H9 (cell line): ENCODE results near the gene EPC2. TPM values are rescaled to one million over a fixed set of nuclear protein-coding genes. Genes with fewer than 3 reads are reported as not detected.

Source experiments
- DNase-seq: peaks from one replicate; pipeline ENCODE4 v3.0.0-alpha.2; 2017
- H2AFZ ChIP-seq: one replicate; pipeline ENCODE4 v1.6.1; 2013; ENCODE audit warnings: mild to moderate bottlenecking, low read length, control low read depth, moderate library complexity
- H2AK5ac ChIP-seq: 2 replicates; pipeline ENCODE4 v1.6.1; 2013; ENCODE audit warnings: low read length, control low read depth, mixed read lengths; ENCODE audit not compliant: insufficient read length
- H2BK120ac ChIP-seq: one replicate; pipeline ENCODE4 v1.6.1; 2013; ENCODE audit warnings: low read depth, mild to moderate bottlenecking, low read length, control low read depth, inconsistent platforms; ENCODE audit not compliant: poor library complexity, severe bottlenecking
- H2BK12ac ChIP-seq: 2 replicates; pipeline ENCODE4 v1.6.1; 2013; ENCODE audit warnings: low read length, control low read depth, mixed read lengths, low read depth; ENCODE audit not compliant: insufficient read length
- H2BK15ac ChIP-seq: 2 replicates; pipeline ENCODE4 v1.6.1; 2013; ENCODE audit warnings: low read depth, low read length, control low read depth
- H2BK20ac ChIP-seq: one replicate; pipeline ENCODE4 v1.6.1; 2013; ENCODE audit warnings: low read depth, mild to moderate bottlenecking, low read length, control low read depth, inconsistent platforms; ENCODE audit not compliant: poor library complexity, severe bottlenecking
- H2BK5ac ChIP-seq: 2 replicates; pipeline ENCODE4 v1.6.1; 2013; ENCODE audit warnings: low read length, control low read depth, mixed read lengths; ENCODE audit not compliant: insufficient read length
- H3K14ac ChIP-seq: 2 replicates; pipeline ENCODE4 v1.6.1; 2013; ENCODE audit warnings: low read length, control low read depth; ENCODE audit not compliant: insufficient read depth
- H3K18ac ChIP-seq: 2 replicates; pipeline ENCODE4 v1.6.1; 2013; ENCODE audit warnings: low read depth, mild to moderate bottlenecking, mixed read lengths, low read length, control low read depth; ENCODE audit not compliant: insufficient read length
- H3K23ac ChIP-seq: 2 replicates; pipeline ENCODE4 v1.6.1; 2013; ENCODE audit warnings: low read length, control low read depth, mixed read lengths, low read depth; ENCODE audit not compliant: insufficient read length
- H3K23me2 ChIP-seq: 2 replicates; pipeline ENCODE4 v1.6.1; 2013; ENCODE audit warnings: low read depth, mild to moderate bottlenecking, mixed read lengths, low read length, control low read depth; ENCODE audit not compliant: insufficient read length, poor library complexity, severe bottlenecking
- H3K27ac ChIP-seq: 2 replicates; pipeline ENCODE4 v1.5.1; 2013; ENCODE audit warnings: low read length, control low read depth, mixed read lengths, low read depth; ENCODE audit not compliant: insufficient read length
- H3K27me3 ChIP-seq: 2 replicates; pipeline ENCODE4 v1.6.1; 2013; ENCODE audit warnings: low read length, control low read depth, inconsistent platforms; ENCODE audit not compliant: insufficient read depth
- H3K4ac ChIP-seq: 2 replicates; pipeline ENCODE4 v1.6.1; 2013; ENCODE audit warnings: low read depth, mild to moderate bottlenecking, control low read depth, inconsistent platforms, low read length, moderate library complexity
- H3K4me1 ChIP-seq: 2 replicates; pipeline ENCODE4 v1.6.1; 2013; ENCODE audit warnings: low read length, control low read depth, inconsistent platforms; ENCODE audit not compliant: insufficient read depth
- H3K4me2 ChIP-seq: 2 replicates; pipeline ENCODE4 v1.6.1; 2013; ENCODE audit warnings: low read length, control low read depth, mixed read lengths; ENCODE audit not compliant: insufficient read length, insufficient read depth
- H3K56ac ChIP-seq: 2 replicates; pipeline ENCODE4 v1.6.1; 2013; ENCODE audit warnings: low read depth, mild to moderate bottlenecking, mixed read lengths, low read length, control low read depth; ENCODE audit not compliant: insufficient read length
- H3K79me1 ChIP-seq: 2 replicates; pipeline ENCODE4 v1.6.1; 2013; ENCODE audit warnings: low read depth, mild to moderate bottlenecking, moderate library complexity, low read length, control low read depth, inconsistent platforms; ENCODE audit not compliant: insufficient read depth, poor library complexity, severe bottlenecking
- H3K79me2 ChIP-seq: 2 replicates; pipeline ENCODE4 v1.6.1; 2013; ENCODE audit warnings: low read length, control low read depth, inconsistent platforms; ENCODE audit not compliant: insufficient read depth
- H3K9ac ChIP-seq: 2 replicates; pipeline ENCODE4 v1.6.1; 2013; ENCODE audit warnings: low read length, control low read depth, mixed read lengths; ENCODE audit not compliant: insufficient read length; ENCODE audit errors: extremely low read depth
- H3K9me3 ChIP-seq: one replicate; pipeline ENCODE4 v1.6.1; 2013; ENCODE audit warnings: low read depth, low read length, inconsistent platforms; ENCODE audit not compliant: control insufficient read depth
- H3T11ph ChIP-seq: one replicate; pipeline ENCODE4 v1.6.1; 2013; ENCODE audit warnings: mild to moderate bottlenecking, low read length, control low read depth, inconsistent platforms
- H4K20me1 ChIP-seq: one replicate; pipeline ENCODE4 v1.6.1; 2013; ENCODE audit not compliant: control insufficient read depth, insufficient read length, insufficient read depth
- H4K5ac ChIP-seq: 2 replicates; pipeline ENCODE4 v1.6.1; 2013; ENCODE audit warnings: low read depth, mild to moderate bottlenecking, mixed read lengths, low read length, control low read depth; ENCODE audit not compliant: insufficient read length
- H4K8ac ChIP-seq: replicated peaks from 2 replicates; pipeline ENCODE4 v1.6.1; 2013; ENCODE audit warnings: low read length, control low read depth, mixed read lengths, low read depth; ENCODE audit not compliant: insufficient read length
- H4K91ac ChIP-seq: 2 replicates; pipeline ENCODE4 v1.6.1; 2013; ENCODE audit warnings: low read depth, mild to moderate bottlenecking, moderate library complexity, mixed read lengths, low read length, control low read depth; ENCODE audit not compliant: insufficient read length
- H3K27ac Mint-ChIP-seq, 3 experiments: 2 replicates in 2 of 3; 3 replicates in 1 of 3; pipeline ENCODE4 v1.8.0; 2020 to 2021; ENCODE audit warnings: mixed read lengths in 3 of 3, mild to moderate bottlenecking in 1 of 3, moderate library complexity in 1 of 3
- H3K27me3 Mint-ChIP-seq: 2 replicates; pipeline ENCODE4 v1.8.0; 2021; ENCODE audit warnings: low read depth, mild to moderate bottlenecking, moderate library complexity, mixed read lengths
- H3K36me3 Mint-ChIP-seq, 3 experiments: 2 replicates in 2 of 3; 3 replicates in 1 of 3; pipeline ENCODE4 v1.8.0; 2020 to 2021; ENCODE audit warnings: low read depth in 3 of 3, mixed read lengths in 3 of 3; ENCODE audit not compliant: insufficient read depth in 1 of 3
- H3K4me1 Mint-ChIP-seq, 2 experiments: 2 replicates each; pipeline ENCODE4 v1.8.0; 2020; ENCODE audit warnings: mixed read lengths in 2 of 2
- H3K4me3 Mint-ChIP-seq, 2 experiments: 2 replicates in 1 of 2; 3 replicates in 1 of 2; pipeline ENCODE4 v1.8.0; 2020 to 2021; ENCODE audit warnings: mild to moderate bottlenecking in 2 of 2, mixed read lengths in 2 of 2, moderate library complexity in 1 of 2
- H3K9me3 Mint-ChIP-seq, 2 experiments: 2 replicates in 1 of 2; 3 replicates in 1 of 2; pipeline ENCODE4 v1.8.0; 2020; ENCODE audit warnings: mild to moderate bottlenecking in 2 of 2, mixed read lengths in 2 of 2, moderate library complexity in 1 of 2
- CTCF ChIP-seq: fragments of 200-600 bp; sonication (generic); conservative IDR thresholded peaks from 3 replicates; pipeline ENCODE4 v1.8.0; 2021; ENCODE audit warnings: antibody characterized with exemption, mild to moderate bottlenecking
- WGBS: extraction: QIAGEN DNeasy Blood & Tissue Kit; methylation state at CpG from one replicate; pipeline ENCODE4 v1.1.7; 2013; ENCODE audit warnings: missing lambda C conversion rate, low lambda C conversion rate, mixed read lengths; ENCODE audit not compliant: insufficient read length; ENCODE audit errors: extremely low coverage; 5-methylcytosine and 5-hydroxymethylcytosine counted together
- total RNA-seq: library from RNA; stranded (reverse); gene quantifications from 2 replicates; pipeline ENCODE4 v1.2.1, GENCODE V29; 2021

EPC2 gene
- total RNA-seq, 1 experiment from 2014 or later = 31.3 TPM

GRCh38 chr2:148719941-148720436, 75.4 kb downstream of the EPC2 start:
- no peak overlapping the region for H3K14ac ChIP-seq
- no peak for TF ChIP-seq CTCF
- no peak for DNase-seq
- H2BK15ac ChIP-seq = no peak overlapping the region
- H3T11ph ChIP-seq = no peak overlapping the region
- no peaks in the 10 kb centered on the region for H3K27me3 ChIP-seq
- H2AFZ ChIP-seq = no peak overlapping the region
- H2BK20ac ChIP-seq = no peak overlapping the region
- H3K9me3 ChIP-seq = no peaks in the 10 kb centered on the region
- H4K5ac ChIP-seq = no peak overlapping the region
- no peak overlapping the region for H3K4me2 ChIP-seq
- H3K56ac ChIP-seq = no peak overlapping the region
- no peak overlapping the region for H4K91ac ChIP-seq
- no peaks in the 10 kb centered on the region; the same call in 1 of the 2 replicates for H3K4me1 ChIP-seq
- no peak overlapping the region for H3K9ac ChIP-seq
- H2BK12ac ChIP-seq = no peak overlapping the region
- H4K20me1 ChIP-seq = no peaks in the 10 kb centered on the region
- no peak overlapping the region for H3K4me3 Mint-ChIP-seq
- no peak overlapping the region for H3K27ac ChIP-seq
- no peak overlapping the region for H3K18ac ChIP-seq
- H3K4ac ChIP-seq = no peak overlapping the region
- H3K27me3 Mint-ChIP-seq = no peaks in the 10 kb centered on the region
- peaks cover 5% of the 10 kb centered on the region for H3K79me1 ChIP-seq
- no peak overlapping the region for H2BK120ac ChIP-seq
- no peak overlapping the region for H4K8ac ChIP-seq
- H2AK5ac ChIP-seq = no peak overlapping the region
- peaks cover 37 to 51% of the 10 kb centered on the region in 2 experiments for H3K4me1 Mint-ChIP-seq
- no peak overlapping the region for H2BK5ac ChIP-seq
- peaks cover 11% of the 10 kb centered on the region; the same call in 1 of the 2 replicates for H3K79me2 ChIP-seq
- H3K23me2 ChIP-seq = no peaks in the 10 kb centered on the region
- no peak overlapping the region for H3K23ac ChIP-seq
- peaks cover 6 to 15% of the 10 kb centered on the region in 2 experiments; a peak in 4 of 5 replicates for H3K9me3 Mint-ChIP-seq
- H3K27ac Mint-ChIP-seq = peak overlapping the region in 1 of 3 experiments; percentile 92; a peak in 2 of 7 replicates
- no CpG with 5 or more reads among the region's 2 CpGs for WGBS
- peaks cover 9 to 24% (median 21%) of the 10 kb centered on the region in 3 experiments for H3K36me3 Mint-ChIP-seq
